Ecto neural progenitor cell (in vitro differentiated cells): ENCODE results near the gene HOXD11.

ENCODE experiments used
- DNase-seq: peaks from one replicate; pipeline ENCODE4 v3.0.0-alpha.2; 2018; ENCODE audit warnings: low spot score

HOXD11 gene

DNA sequence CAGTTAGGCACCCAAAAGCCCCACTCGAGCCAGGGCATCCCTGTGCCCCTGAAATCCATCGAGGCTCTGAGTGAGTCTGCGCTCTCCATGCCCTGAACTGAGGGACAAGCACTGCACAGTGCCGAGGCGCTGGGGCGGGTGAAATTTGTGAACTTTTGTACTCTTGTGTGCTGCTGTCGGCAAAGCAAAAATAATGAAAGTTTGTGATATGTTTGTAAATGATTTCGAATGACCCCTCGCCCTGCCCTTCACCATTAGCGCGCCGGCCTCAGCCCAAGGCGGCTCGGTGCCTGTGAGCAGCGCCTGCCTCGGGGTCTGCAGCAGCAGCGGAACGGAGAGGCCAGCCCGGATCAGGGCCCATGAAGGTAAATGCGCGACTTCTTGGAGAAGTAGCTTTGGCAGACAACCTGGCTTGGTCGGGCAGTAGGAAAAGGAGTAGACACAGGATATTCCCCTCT is 42.4 kb downstream of the HOXD11 start:
- no peak for DNase-seq

DNA sequence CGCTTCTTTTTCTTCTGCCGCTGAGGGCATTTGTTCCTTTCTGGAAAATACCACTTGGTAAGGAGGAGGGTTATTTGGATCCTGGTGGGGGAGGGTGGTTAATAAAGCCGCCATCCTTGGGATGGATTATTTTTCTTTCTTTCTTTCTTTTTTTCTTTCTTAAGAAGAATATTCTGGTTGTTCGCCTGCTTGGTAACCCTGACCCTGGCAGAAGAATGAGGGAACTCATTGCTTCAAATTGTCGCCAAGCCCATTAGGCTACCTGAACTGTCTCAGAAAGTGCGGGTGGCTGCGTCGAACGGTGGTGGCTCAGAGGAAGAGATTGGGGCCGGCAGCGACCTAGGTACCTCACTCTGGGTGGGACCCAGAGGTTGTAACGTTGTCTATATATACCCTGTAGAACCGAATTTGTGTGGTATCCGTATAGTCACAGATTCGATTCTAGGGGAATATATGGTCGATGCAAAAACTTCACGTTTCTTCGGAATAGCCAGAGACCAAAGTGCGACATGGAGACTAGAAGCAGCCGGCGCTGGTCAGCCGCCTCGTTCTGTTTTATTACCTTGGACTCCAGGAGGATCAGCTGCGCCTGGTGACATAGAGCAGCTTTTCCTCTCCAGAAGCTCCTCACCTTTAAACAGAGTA is 43.0 kb downstream of the HOXD11 start:
- no peak for DNase-seq

DNA sequence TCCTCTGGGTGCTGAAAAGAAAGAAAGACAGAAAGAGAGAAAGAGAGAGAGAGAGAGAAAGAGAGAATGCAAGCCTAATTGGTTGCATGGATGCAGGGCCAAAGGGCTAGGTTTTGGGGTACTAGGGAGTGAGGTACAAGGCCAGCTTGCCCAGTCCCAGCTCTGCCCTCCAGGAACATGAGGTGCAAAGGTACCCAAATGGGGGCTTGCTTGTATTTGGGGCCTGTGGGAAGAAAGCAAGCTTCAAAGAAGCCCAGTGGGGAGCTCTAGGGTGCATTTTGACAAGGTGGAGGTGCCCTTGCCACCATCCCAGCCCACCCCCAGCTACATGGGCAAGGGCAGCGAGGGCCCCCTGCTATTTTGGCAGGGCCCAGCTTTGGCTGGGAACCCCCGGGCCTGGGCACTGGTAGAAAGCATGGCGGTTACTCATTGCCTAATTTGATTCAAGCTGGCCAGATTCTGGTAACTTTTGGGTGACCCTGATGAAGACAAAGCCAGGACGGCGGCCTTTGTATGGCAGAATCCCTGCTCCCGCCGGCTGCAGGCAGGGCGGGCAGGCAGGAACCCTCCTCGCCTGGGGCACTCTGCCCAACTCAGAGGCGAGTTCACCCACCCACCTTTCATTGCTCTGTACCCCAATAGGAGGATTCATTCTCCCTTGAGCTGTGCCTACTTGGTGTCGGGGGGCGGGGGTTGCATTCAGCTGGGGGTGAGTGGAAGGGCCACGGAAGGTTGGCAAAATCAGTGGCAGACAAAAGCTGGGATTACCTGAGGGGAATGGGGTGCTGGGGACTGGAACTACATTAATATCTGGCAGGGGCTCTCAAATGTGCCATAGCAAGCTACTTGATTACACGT is 43.7 kb downstream of the HOXD11 start:
- no peak for DNase-seq

DNA sequence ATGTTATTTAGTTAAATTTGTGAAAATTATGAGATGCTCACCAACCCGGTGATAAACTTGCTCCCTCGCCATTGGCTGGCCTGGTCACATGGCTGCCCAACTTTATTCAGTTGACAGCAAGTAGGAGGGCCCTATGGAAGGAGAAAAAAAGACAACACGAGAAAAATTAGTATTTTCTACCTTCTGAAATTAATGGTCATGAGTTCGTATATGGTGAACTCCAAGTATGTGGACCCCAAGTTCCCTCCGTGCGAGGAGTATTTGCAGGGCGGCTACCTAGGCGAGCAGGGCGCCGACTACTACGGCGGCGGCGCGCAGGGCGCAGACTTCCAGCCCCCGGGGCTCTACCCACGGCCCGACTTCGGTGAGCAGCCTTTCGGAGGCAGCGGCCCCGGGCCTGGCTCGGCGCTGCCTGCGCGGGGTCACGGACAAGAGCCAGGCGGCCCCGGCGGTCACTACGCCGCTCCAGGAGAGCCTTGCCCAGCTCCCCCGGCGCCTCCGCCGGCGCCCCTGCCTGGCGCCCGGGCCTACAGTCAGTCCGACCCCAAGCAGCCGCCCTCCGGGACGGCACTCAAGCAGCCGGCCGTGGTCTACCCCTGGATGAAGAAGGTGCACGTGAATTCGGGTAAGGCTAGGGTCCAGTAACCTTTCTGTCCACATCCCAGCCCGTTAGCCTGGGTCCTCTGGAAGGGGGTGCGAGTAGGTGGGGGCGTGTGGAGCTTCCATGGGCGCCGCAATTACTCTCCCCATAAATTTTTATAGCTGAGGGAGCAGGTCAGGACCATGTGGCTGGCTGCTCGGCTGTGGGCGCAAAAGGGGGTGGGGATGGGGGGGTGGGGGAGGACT is 44.6 kb downstream of the HOXD11 start, which contains the start of gene HOXD4:
HOXD4 (plus strand) TSS at position 109 of the 846 bp plus-strand sequence; CDS start at position 193, 84 bp downstream.
- no peak for DNase-seq

DNA sequence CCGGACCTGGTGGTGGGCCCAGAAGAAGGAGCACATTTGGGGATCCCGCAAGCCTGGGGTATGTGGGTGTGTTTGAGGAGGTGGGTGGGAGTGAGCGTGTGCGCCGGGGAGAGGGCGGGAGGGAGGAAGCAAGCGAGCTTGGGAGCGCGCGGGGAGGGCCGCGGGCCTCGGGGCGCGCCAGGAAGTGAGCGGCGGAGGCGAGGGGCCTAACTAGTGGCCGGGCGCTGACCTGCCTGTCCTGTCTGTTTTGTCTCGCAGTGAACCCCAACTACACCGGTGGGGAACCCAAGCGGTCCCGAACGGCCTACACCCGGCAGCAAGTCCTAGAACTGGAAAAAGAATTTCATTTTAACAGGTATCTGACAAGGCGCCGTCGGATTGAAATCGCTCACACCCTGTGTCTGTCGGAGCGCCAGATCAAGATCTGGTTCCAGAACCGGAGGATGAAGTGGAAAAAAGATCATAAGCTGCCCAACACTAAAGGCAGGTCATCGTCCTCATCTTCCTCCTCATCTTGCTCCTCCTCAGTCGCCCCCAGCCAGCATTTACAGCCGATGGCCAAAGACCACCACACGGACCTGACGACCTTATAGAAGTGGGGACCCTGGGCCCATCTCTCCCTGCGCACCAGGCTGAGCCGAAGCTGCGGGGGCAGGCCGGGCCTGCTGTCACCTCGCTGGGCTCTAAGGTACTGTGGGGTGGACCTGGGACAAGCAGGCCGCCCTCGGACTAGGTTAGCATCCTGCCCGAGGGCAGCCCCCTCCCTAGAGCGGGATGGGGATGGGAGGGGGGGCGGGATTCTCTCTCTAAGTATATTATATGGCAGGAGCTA is 45.5 kb downstream of the HOXD11 start:
- DNase-seq = peak; percentile 45

DNA sequence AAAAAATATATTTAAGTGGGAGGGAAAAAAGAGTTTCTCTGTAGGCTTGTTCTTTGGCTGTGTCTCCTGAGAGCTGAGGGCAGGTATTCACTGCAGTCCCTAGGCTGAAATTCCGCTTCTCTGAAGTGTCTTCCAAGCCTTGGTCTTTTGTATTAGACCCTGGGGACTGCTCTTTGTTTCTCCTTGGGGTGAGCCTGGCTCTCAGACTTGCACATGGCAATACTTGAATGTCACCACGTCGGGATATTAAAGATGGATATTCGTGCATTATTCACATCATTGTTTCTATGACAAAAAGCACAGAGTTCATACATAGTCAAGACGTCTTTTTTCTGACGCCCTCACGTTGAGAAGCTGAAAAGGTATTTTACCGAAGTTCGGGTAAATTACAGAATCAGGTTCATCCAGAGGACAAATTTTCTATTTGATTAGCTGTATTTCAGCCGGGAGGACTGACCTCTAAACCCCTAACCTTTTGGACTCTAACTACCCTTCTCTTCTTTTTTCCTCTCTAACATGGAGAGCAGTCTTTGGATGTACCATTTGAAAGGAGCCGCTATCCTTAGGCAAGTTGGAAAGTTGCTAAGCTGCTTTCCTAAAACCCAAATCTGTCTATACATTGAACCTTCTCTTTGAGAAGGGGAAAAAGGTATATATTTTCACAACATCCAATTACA is 47.6 kb downstream of the HOXD11 start:
- no peak for DNase-seq

DNA sequence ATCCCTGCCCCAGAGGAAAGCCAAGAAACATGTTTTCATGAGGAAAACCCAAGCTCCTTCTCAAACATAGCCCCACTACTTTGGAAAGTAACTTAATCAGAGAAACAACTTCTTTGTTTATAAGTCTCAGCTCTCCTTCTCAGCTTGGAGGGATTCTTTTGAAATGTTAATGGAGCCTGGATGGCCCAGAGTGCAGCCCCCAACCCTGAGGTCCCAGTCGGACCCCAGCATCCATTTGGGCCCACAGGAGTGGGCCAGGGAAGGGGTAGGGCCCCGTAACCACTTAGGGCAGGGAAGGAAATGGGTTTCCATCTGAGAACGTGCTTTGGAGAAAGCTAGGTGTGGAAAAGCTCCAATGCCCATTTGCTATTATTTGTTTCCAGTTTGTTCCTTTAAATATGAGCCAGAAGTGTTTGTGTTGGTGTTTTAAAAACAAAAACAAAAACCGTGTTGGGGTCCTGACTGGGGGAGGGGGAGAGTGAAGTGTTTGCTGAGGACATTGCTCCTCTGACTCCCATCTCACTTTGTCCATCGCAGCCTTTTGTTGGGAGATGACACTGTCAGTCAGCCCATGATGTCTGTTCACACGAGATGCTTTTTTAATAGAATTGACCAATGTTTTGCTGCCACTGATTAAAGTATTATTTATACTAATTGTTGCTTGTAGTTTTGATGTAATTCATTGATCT is 48.4 kb downstream of the HOXD11 start:
- DNase-seq = no peak

DNA sequence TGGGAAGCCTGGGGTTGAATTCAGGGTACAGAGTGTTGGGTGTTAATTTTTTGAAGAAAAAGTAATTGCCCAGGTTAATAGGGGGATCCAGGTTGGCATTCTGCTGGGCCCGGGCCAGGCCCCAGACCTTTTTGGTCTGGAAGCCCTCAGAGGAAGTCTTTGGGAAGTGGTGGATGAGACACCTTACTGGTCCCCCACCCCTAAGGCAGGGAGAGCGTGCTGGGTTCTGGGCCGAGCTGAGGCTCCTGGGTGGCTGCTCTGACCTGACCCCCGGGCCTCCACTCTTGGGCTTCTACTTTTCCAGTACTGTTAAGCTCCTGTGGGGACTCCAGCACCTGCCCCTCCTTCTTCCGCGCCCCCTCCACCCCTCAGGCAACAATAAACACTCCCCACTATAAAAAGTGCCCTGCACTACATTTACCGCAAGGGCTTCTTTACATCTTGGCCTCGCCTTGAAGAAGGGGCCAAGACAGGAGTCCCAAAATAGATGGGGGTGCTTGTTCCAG is 49.3 kb downstream of the HOXD11 start:
- DNase-seq = peak; percentile 38

DNA sequence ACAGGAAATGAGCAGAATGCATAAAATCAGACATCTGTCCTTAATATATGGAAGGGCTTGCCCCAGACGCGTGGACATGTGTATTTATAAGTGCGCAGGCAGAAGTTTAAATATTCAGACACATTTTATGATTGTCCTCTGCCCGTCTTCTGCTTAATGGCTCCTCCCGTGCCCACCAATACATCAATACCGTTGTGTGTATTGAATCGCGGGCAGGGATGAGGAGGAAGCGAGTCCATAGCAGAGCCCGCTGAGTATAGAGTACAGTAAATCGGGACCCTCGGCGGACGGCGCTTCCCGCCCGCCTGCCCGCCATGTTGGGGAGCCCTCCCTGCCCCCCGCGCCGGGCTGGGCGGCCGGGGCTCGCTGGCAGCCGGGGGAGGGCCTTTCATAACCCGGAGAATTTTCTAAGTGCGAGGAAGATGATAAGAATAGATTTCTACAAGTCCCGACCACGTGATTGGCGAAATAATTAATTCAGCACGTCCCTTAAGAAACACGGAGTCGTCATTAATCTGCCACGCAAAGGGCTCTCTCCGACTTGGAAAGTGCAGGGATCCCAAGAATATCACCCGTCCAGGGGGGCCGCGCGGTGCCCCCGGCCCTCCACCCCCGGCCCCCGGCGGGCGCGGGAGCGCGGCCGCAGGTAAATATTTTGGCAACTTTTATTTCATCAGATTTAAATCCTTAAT is 49.9 kb downstream of the HOXD11 start, which contains the start of gene HOXD3:
HOXD3 (plus strand) TSS at position 501 of the 692 bp plus-strand sequence. CDS start 11,808 bp downstream, outside the sequence.
- DNase-seq = no peak

DNA sequence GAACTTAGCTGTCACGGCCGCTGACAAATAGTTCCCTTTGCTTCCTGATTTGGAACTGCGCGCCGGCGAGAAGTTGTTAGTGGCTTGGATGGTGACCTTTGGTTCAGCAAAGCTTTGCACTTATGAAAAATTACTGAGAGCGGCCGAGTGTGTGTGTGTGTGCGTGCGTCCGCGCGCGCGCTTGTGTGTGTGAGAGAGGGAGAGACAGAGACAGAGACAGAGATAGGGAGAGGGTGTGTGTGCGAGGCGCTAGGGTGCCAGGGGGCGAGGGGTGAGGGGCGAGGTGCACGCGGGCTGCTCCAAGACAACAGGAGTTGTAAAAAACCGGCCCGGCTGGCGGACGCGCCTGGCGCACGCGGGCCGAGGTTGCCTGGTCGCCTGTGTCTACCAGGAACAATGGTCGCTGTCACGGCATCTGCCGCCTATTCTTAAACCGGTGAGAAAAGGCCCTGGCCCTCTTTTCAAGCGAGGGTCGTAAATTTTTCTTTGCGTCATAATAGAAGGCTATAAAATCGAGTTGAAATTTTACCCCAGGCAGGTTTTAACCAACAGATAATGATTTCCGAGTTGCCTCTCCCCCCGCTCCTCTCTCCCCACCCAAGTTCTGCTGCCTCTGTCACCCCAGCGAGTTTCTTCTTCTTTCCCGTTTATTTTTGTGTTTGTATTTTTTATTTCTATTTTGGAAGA is 50.6 kb downstream of the HOXD11 start:
- peak; percentile 60 for DNase-seq

DNA sequence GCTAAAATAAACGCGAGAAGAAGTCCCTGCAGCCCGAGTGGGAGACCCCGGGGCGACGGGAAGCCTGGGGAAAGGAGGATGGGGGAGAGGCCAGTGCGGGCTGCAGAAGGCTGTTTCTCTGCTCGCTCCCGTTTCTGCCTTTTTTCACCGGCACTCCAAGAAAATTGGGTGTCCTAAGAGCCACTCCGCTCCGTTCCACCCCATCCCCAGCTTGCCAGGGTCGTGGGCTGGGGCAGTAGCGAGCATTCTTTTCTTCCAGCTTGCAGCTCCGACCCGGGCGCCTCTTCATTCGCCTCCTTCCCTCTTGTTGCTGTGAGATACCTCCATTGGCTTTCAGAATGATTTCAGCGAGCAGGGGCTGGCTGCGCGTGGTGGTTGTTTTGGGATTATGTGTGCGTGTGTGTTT is 51.1 kb downstream of the HOXD11 start:
- DNase-seq = peak; percentile 48

DNA sequence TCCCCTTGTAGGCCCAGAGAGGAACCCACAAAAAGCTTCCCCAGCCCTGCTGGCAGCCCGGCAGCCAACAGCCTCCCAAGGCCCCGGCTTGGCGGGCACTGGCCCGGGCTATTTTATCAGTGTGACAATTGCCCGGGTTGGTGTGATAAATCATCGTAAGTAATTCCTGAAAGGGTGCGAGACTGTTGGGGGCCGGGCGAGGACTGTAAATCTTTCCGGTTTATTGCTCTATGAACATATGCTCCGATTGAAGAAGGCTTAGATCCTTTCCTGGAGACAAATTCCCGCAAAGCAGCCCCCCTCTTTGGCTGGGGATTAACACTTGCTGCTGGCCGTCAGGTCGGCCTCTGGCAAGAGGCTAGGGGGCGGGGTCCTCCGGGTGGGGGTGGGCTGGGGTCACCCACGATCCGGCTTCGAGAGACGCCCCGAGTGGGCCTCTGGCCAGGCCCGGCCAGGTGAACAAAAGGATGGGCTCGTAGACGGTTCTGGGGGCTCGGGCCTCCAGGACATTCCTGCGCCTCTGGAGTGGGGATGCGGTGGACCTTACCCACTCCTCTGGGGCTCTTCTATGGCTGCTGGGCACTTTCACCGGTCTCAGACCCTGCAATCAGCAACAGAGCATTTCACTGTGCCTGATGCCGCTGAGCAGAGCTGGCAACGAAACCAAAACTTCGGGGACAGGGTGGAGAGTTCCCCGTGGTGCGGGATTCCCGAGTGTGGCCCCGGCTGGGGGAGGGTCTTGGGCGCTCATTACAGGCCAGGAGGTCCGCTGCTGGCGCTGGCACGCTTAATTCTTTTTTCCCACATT is 52.0 kb downstream of the HOXD11 start:
- DNase-seq = peak; percentile 50
